Activated naive CD4-positive, alpha-beta T cell treated with anti-CD3 and anti-CD28 coated beads for 36 hours (primary cell): ENCODE measurements around the gene ADAMTS1. TPM values are rescaled to one million over a fixed set of nuclear protein-coding genes. Genes with fewer than 3 reads are reported as not detected.

ENCODE experiments used
- CTCF ChIA-PET: fragments of 350-600 bp; sonication (Branson Sonifier 250); formaldehyde crosslinking; loops from one replicate; lab custom pipeline; 2021; ENCODE audit warnings: antibody characterized with exemption; lab: Charles Lee
- DNase-seq: peaks from one replicate; pipeline ENCODE4 v3.0.0-alpha.2; 2020
- H3K27ac Mint-ChIP-seq: one replicate; pipeline ENCODE4 v1.8.0; 2021; ENCODE audit warnings: mild to moderate bottlenecking, mixed read lengths
- H3K27me3 Mint-ChIP-seq: one replicate; pipeline ENCODE4 v1.8.0; 2021; ENCODE audit warnings: low read depth, mixed read lengths
- H3K36me3 Mint-ChIP-seq: one replicate; pipeline ENCODE4 v1.8.0; 2021; ENCODE audit warnings: low read depth, mixed read lengths
- H3K4me1 Mint-ChIP-seq: one replicate; pipeline ENCODE4 v1.8.0; 2021; ENCODE audit warnings: low read depth, mixed read lengths
- H3K4me3 Mint-ChIP-seq: one replicate; pipeline ENCODE4 v1.8.0; 2021; ENCODE audit warnings: mild to moderate bottlenecking, moderate library complexity, mixed read lengths
- H3K9me3 Mint-ChIP-seq: one replicate; pipeline ENCODE4 v1.8.0; 2021; ENCODE audit warnings: mixed read lengths
- intact Hi-C: fragments of 100-400 bp; cut with micrococcal nuclease; formaldehyde crosslinking; loops from one replicate; pipeline ENCODE4 v1.15.1; 2023
- total RNA-seq, 2 experiments: library from RNA; stranded (reverse); gene quantifications; one replicate each; pipeline ENCODE4 v1.2.3, GENCODE V29; 2021

Gene ADAMTS1
- total RNA-seq, 2 experiments from 2014 or later: not detected

- CTCF ChIA-PET: interaction anchor here (1.7 kb wide), 1 partner anchor 34 kb away, joined by 5 read pairs; no protein-coding TSS in a partner anchor
- H3K27ac Mint-ChIP-seq: no peak overlapping the region
- H3K4me1 Mint-ChIP-seq: no peaks in the 10 kb centered on the region
- H3K9me3 Mint-ChIP-seq: no peaks in the 10 kb centered on the region
- H3K4me3 Mint-ChIP-seq: no peak overlapping the region
- intact Hi-C loops: no loop called here
- no peak for DNase-seq
- no peaks in the 10 kb centered on the region for H3K36me3 Mint-ChIP-seq
- peaks cover 4% of the 10 kb centered on the region for H3K27me3 Mint-ChIP-seq
These were observed 34.9 kb downstream of the ADAMTS1 start for GRCh38 chr21:26810266-26810665.

GRCh38 chr21:26809745-26810144 is 35.5 kb downstream of the ADAMTS1 start:
- H3K27me3 Mint-ChIP-seq: peaks cover 4% of the 10 kb centered on the region
- no peaks in the 10 kb centered on the region for H3K9me3 Mint-ChIP-seq
- no peak overlapping the region for H3K27ac Mint-ChIP-seq
- no peak for DNase-seq
- no peak overlapping the region for H3K4me3 Mint-ChIP-seq
- intact Hi-C loops: no loop called here
- H3K4me1 Mint-ChIP-seq: no peaks in the 10 kb centered on the region
- CTCF ChIA-PET: interaction anchor here (1.7 kb wide), 1 partner anchor 35 kb away, joined by 5 read pairs; no protein-coding TSS in a partner anchor
- no peaks in the 10 kb centered on the region for H3K36me3 Mint-ChIP-seq

DNA sequence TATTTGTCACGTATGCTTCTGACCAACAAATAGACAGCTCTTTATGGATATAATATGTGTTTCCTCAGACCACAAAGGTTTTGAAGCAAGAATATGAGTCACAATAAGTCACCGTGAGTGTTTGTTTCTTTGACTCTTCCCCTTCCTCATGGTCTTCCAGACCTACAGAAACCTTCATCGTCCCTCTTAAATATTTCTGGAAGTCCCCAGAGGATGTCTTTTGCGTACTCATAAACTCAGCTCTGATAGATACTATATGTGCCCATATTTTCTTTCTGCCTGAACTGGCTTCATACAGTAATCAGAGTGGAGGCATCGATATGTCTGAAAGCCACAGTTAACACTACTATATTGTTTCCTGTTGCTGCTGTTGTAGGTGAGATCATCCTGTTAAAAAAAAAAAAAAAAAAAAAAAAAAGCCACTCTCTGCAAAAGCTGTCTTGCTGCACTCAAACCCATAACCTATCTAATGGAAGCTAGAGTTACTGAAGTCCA is 38.4 kb downstream of the ADAMTS1 start:
- H3K4me3 Mint-ChIP-seq: no peak overlapping the region
- intact Hi-C loops: no loop called here
- no peaks in the 10 kb centered on the region for H3K9me3 Mint-ChIP-seq
- H3K4me1 Mint-ChIP-seq: no peaks in the 10 kb centered on the region
- H3K36me3 Mint-ChIP-seq: no peaks in the 10 kb centered on the region
- no peak for DNase-seq
- no peak overlapping the region for H3K27ac Mint-ChIP-seq
- peaks cover 8% of the 10 kb centered on the region for H3K27me3 Mint-ChIP-seq
- CTCF ChIA-PET: interaction anchor here (0.6 to 0.8 kb wide), 3 partner anchors 9 to 924 kb away, joined by 3 to 4 read pairs (median 3); no protein-coding TSS in a partner anchor

DNA sequence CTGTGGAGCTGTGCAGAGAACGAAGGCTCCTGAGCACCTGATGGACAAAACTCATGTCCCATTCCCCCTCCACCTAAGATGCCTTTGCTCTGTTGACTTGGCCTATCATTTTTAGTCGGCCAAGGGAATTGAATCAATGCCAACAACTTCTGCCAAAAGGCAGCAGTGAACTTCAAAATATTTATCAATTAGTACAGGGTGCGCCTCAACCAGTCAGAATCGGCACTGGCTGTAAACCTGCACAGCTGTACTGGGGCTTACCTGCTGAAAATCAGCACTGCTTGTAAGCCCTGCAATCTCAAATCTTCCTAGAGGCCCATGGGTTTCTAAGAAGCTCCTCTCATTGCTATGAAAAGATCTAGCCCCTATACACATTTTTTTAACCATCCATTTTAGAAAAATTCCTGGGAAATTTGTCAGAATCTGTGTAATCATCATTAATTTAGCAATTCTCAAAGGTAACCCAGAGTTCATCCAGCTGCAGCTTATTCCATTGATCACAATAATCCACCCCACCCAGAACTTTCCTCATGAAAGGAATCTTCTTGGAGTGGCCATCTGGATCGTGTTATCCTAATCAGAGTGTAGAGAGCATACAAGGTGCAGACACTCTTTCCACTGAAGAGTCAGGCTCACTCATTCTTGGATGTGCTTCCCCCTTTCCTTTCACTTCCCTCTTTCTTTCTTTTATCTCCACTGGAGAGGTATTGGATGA is 40.2 kb downstream of the ADAMTS1 start:
- Mint-ChIP-seq H3K9me3 (no peaks in the 10 kb centered on the region), H3K4me3 (no peak overlapping the region), H3K4me1 (no peaks in the 10 kb centered on the region), H3K36me3 (no peaks in the 10 kb centered on the region), H3K27me3 (peaks cover 13% of the 10 kb centered on the region), H3K27ac (no peak overlapping the region)
- intact Hi-C loops: no loop called here
- DNase-seq: no peak
- CTCF ChIA-PET: interaction anchor here (0.6 kb wide), 1 partner anchor 27 kb away, joined by 3 read pairs; no protein-coding TSS in a partner anchor

DNA sequence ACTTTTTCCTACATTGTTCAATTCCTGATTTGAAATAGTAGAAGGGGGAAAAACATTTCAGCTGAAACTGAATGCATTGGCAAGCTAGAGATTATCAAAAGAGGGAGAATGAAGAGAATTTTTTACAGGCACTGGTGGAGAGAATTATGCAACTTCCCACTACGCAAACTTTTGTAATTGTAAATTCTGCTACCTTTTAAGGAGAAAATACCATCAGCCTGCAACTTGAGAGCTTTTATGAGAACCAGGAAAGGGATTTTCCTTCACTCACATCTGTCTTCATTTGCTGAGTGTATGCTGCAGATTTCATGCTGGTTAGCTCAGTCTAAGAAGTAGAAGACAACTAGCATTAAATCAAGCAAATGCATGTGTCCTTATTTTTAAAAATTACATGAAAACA is 43.7 kb downstream of the ADAMTS1 start:
- peaks cover 11% of the 10 kb centered on the region for H3K27me3 Mint-ChIP-seq
- DNase-seq: no peak
- no peak overlapping the region for H3K27ac Mint-ChIP-seq
- no peaks in the 10 kb centered on the region for H3K4me1 Mint-ChIP-seq
- H3K9me3 Mint-ChIP-seq: no peaks in the 10 kb centered on the region
- H3K36me3 Mint-ChIP-seq: no peaks in the 10 kb centered on the region
- CTCF ChIA-PET: no interaction called here
- intact Hi-C loops: no loop called here
- no peak overlapping the region for H3K4me3 Mint-ChIP-seq

- H3K4me3 Mint-ChIP-seq: no peak overlapping the region
- CTCF ChIA-PET: no interaction called here
- DNase-seq: no peak
- no peak overlapping the region for H3K27ac Mint-ChIP-seq
- H3K9me3 Mint-ChIP-seq: no peaks in the 10 kb centered on the region
- no peaks in the 10 kb centered on the region for H3K4me1 Mint-ChIP-seq
- H3K27me3 Mint-ChIP-seq: peaks cover 14% of the 10 kb centered on the region
- H3K36me3 Mint-ChIP-seq: no peaks in the 10 kb centered on the region
- intact Hi-C loops: no loop called here
These were observed 44.2 kb downstream of the ADAMTS1 start for GRCh38 chr21:26800970-26801431.

- Mint-ChIP-seq H3K4me3 (no peak overlapping the region), H3K27me3 (peaks cover 16% of the 10 kb centered on the region), H3K36me3 (no peaks in the 10 kb centered on the region), H3K27ac (no peak overlapping the region), H3K4me1 (no peaks in the 10 kb centered on the region), H3K9me3 (no peaks in the 10 kb centered on the region)
- CTCF ChIA-PET: no interaction called here
- no peak for DNase-seq
- intact Hi-C loops: no loop called here
These were observed 44.8 kb downstream of the ADAMTS1 start for GRCh38 chr21:26800455-26800854.

DNA sequence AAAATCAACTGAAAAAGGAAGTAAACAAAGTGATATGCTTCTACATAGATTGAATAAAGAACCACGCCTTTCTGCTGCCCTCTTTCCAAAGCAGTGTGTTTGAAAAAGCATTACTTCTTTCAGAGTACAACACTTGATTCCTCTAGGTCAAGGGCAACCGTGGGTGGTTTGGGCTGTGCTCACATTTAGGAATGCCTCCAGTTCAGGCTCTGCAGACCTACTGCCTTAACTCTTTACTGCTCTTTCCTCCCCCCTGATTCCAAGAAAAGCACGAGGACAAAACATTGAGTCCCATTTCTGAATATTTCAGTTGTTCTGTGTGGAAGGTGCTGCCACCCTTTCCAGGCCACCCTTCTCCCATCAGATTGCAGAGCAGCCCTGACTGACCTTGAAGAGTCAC is 45.2 kb downstream of the ADAMTS1 start:
- H3K27me3 Mint-ChIP-seq: peaks cover 21% of the 10 kb centered on the region
- H3K27ac Mint-ChIP-seq: no peak overlapping the region
- no peak overlapping the region for H3K4me3 Mint-ChIP-seq
- intact Hi-C loops: no loop called here
- no peaks in the 10 kb centered on the region for H3K36me3 Mint-ChIP-seq
- H3K4me1 Mint-ChIP-seq: no peaks in the 10 kb centered on the region
- CTCF ChIA-PET: no interaction called here
- H3K9me3 Mint-ChIP-seq: no peaks in the 10 kb centered on the region
- DNase-seq: no peak

DNA sequence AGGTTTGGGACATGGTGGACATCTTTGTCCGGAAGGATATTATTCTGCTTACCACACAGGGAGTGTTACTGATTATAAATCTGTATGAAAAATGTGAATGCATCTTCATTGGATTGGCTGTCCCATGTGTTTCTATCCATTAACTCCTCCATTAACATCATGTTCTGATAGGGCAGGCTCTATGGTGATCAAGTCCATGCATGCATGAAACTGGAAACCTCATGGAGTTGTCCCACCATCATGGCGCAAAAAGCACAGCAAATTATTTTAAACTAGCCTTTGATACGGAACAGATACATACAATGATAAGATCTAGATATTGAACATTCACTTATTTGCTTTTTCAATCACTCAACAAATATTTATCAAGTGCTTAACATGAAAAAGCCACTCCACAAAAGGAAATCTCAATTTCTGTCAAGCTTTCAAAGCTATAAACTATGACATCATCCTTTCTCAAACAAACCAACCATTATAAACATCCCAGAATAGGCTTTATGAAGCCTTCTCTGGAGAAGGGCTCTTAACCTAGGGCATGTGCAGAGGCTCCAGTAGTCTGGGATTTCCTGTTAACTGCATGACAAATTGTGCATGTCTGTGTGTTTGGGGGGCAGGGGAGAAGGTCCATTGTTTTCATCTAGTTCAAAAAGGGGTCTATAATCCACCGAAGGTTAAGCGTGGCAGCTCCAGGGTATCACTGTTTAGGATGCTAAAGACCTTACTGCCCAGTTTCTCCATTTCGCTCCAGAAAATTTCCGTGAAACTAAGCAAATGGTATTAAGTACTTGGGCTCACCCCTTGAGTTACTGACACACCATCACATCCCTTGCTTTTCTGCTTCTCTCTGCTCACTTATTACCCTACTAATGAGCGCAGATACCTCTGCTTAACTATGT is 46.1 kb downstream of the ADAMTS1 start:
- no peak for DNase-seq
- no peaks in the 10 kb centered on the region for H3K36me3 Mint-ChIP-seq
- H3K4me3 Mint-ChIP-seq: no peak overlapping the region
- no peaks in the 10 kb centered on the region for H3K4me1 Mint-ChIP-seq
- peaks cover 24% of the 10 kb centered on the region for H3K27me3 Mint-ChIP-seq
- no peaks in the 10 kb centered on the region for H3K9me3 Mint-ChIP-seq
- CTCF ChIA-PET: no interaction called here
- H3K27ac Mint-ChIP-seq: no peak overlapping the region
- intact Hi-C loops: no loop called here

GRCh38 chr21:26797878-26798456 is 47.2 kb downstream of the ADAMTS1 start:
- H3K9me3 Mint-ChIP-seq: peaks cover 2% of the 10 kb centered on the region
- CTCF ChIA-PET: no interaction called here
- intact Hi-C loops: no loop called here

DNA sequence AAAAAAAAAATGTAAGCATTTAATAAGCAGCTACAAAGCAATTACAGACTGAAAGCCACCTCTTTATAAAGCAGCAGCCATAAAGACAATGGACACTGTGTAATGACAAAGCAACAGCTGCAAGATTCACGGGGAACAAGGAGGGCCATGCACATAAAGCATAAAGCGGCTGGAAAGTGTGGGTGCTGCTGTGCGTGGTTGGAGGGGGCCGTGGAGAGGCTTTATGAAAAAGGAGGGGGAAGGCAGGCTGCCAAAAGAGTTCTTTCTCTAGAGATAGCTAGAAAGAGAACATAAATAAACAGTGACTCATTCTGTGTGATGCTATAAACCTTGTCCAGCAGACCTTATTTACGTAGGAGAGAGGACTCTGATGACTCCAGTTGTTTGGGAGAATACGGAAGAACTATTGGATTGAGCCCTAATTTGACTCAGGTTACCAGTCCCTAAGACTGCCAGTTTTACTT is 49.3 kb downstream of the ADAMTS1 start:
- H3K4me3 Mint-ChIP-seq: no peak overlapping the region
- no peak overlapping the region for H3K27ac Mint-ChIP-seq
- CTCF ChIA-PET: no interaction called here
- H3K4me1 Mint-ChIP-seq: no peaks in the 10 kb centered on the region
- DNase-seq: no peak
- H3K27me3 Mint-ChIP-seq: peaks cover 22% of the 10 kb centered on the region
- H3K9me3 Mint-ChIP-seq: peaks cover 2% of the 10 kb centered on the region
- H3K36me3 Mint-ChIP-seq: no peaks in the 10 kb centered on the region
- intact Hi-C loops: no loop called here

More at GRCh38 chr21:26797878-26798456, 47.2 kb downstream of the ADAMTS1 start:
- no peaks in the 10 kb centered on the region for H3K4me1 Mint-ChIP-seq
- no peak overlapping the region for H3K27ac Mint-ChIP-seq
- peaks cover 25% of the 10 kb centered on the region for H3K27me3 Mint-ChIP-seq
- no peak overlapping the region for H3K4me3 Mint-ChIP-seq
- DNase-seq: no peak
- H3K36me3 Mint-ChIP-seq: no peaks in the 10 kb centered on the region

DNA sequence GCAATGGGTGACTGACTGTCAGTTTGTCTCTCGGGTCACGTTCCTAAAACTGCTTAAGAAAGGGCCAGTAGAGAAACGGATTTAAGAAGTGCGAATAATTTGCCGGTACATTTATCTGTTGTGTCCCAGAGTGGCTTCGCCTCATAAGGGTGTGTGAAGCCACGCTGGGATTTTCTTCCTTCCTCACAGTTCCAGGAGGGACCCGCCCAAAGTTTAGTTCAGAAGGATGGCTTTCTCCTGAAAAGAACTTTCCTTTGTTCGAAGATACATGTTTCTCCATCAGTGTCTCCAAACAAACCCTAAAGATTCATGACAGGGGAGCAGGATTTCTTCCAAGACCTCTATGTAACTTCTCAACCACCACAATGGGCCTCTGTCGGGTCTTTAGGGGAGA is 49.8 kb downstream of the ADAMTS1 start:
- H3K4me3 Mint-ChIP-seq: no peak overlapping the region
- CTCF ChIA-PET: no interaction called here
- H3K4me1 Mint-ChIP-seq: no peaks in the 10 kb centered on the region
- H3K27ac Mint-ChIP-seq: no peak overlapping the region
- H3K9me3 Mint-ChIP-seq: peaks cover 2% of the 10 kb centered on the region
- no peaks in the 10 kb centered on the region for H3K36me3 Mint-ChIP-seq
- DNase-seq: no peak
- intact Hi-C loops: no loop called here
- peaks cover 21% of the 10 kb centered on the region for H3K27me3 Mint-ChIP-seq
